H9 (cell line): ENCODE data around the gene TM9SF4. TPM values are rescaled to one million over a fixed set of nuclear protein-coding genes. Genes with fewer than 3 reads are reported as not detected.
A peak's percentile ranks its signal among the peaks of the same experiment; 100 is the strongest.

Experiments
- DNase-seq: peaks from one replicate; pipeline ENCODE4 v3.0.0-alpha.2; 2017
- H2AFZ ChIP-seq: one replicate; pipeline ENCODE4 v1.6.1; 2013; ENCODE audit warnings: mild to moderate bottlenecking, low read length, control low read depth, moderate library complexity
- H2AK5ac ChIP-seq: 2 replicates; pipeline ENCODE4 v1.6.1; 2013; ENCODE audit warnings: low read length, control low read depth, mixed read lengths; ENCODE audit not compliant: insufficient read length
- H2BK120ac ChIP-seq: one replicate; pipeline ENCODE4 v1.6.1; 2013; ENCODE audit warnings: low read depth, mild to moderate bottlenecking, low read length, control low read depth, inconsistent platforms; ENCODE audit not compliant: poor library complexity, severe bottlenecking
- H2BK12ac ChIP-seq: 2 replicates; pipeline ENCODE4 v1.6.1; 2013; ENCODE audit warnings: low read length, control low read depth, mixed read lengths, low read depth; ENCODE audit not compliant: insufficient read length
- H2BK15ac ChIP-seq: 2 replicates; pipeline ENCODE4 v1.6.1; 2013; ENCODE audit warnings: low read depth, low read length, control low read depth
- H2BK20ac ChIP-seq: one replicate; pipeline ENCODE4 v1.6.1; 2013; ENCODE audit warnings: low read depth, mild to moderate bottlenecking, low read length, control low read depth, inconsistent platforms; ENCODE audit not compliant: poor library complexity, severe bottlenecking
- H2BK5ac ChIP-seq: 2 replicates; pipeline ENCODE4 v1.6.1; 2013; ENCODE audit warnings: low read length, control low read depth, mixed read lengths; ENCODE audit not compliant: insufficient read length
- H3K14ac ChIP-seq: 2 replicates; pipeline ENCODE4 v1.6.1; 2013; ENCODE audit warnings: low read length, control low read depth; ENCODE audit not compliant: insufficient read depth
- H3K18ac ChIP-seq: 2 replicates; pipeline ENCODE4 v1.6.1; 2013; ENCODE audit warnings: low read depth, mild to moderate bottlenecking, mixed read lengths, low read length, control low read depth; ENCODE audit not compliant: insufficient read length
- H3K23ac ChIP-seq: 2 replicates; pipeline ENCODE4 v1.6.1; 2013; ENCODE audit warnings: low read length, control low read depth, mixed read lengths, low read depth; ENCODE audit not compliant: insufficient read length
- H3K23me2 ChIP-seq: 2 replicates; pipeline ENCODE4 v1.6.1; 2013; ENCODE audit warnings: low read depth, mild to moderate bottlenecking, mixed read lengths, low read length, control low read depth; ENCODE audit not compliant: insufficient read length, poor library complexity, severe bottlenecking
- H3K27ac ChIP-seq: 2 replicates; pipeline ENCODE4 v1.5.1; 2013; ENCODE audit warnings: low read length, control low read depth, mixed read lengths, low read depth; ENCODE audit not compliant: insufficient read length
- H3K27me3 ChIP-seq: 2 replicates; pipeline ENCODE4 v1.6.1; 2013; ENCODE audit warnings: low read length, control low read depth, inconsistent platforms; ENCODE audit not compliant: insufficient read depth
- H3K4ac ChIP-seq: 2 replicates; pipeline ENCODE4 v1.6.1; 2013; ENCODE audit warnings: low read depth, mild to moderate bottlenecking, control low read depth, inconsistent platforms, low read length, moderate library complexity
- H3K4me1 ChIP-seq: 2 replicates; pipeline ENCODE4 v1.6.1; 2013; ENCODE audit warnings: low read length, control low read depth, inconsistent platforms; ENCODE audit not compliant: insufficient read depth
- H3K4me2 ChIP-seq: 2 replicates; pipeline ENCODE4 v1.6.1; 2013; ENCODE audit warnings: low read length, control low read depth, mixed read lengths; ENCODE audit not compliant: insufficient read length, insufficient read depth
- H3K56ac ChIP-seq: 2 replicates; pipeline ENCODE4 v1.6.1; 2013; ENCODE audit warnings: low read depth, mild to moderate bottlenecking, mixed read lengths, low read length, control low read depth; ENCODE audit not compliant: insufficient read length
- H3K79me1 ChIP-seq: 2 replicates; pipeline ENCODE4 v1.6.1; 2013; ENCODE audit warnings: low read depth, mild to moderate bottlenecking, moderate library complexity, low read length, control low read depth, inconsistent platforms; ENCODE audit not compliant: insufficient read depth, poor library complexity, severe bottlenecking
- H3K79me2 ChIP-seq: 2 replicates; pipeline ENCODE4 v1.6.1; 2013; ENCODE audit warnings: low read length, control low read depth, inconsistent platforms; ENCODE audit not compliant: insufficient read depth
- H3K9ac ChIP-seq: 2 replicates; pipeline ENCODE4 v1.6.1; 2013; ENCODE audit warnings: low read length, control low read depth, mixed read lengths; ENCODE audit not compliant: insufficient read length; ENCODE audit errors: extremely low read depth
- H3K9me3 ChIP-seq: one replicate; pipeline ENCODE4 v1.6.1; 2013; ENCODE audit warnings: low read depth, low read length, inconsistent platforms; ENCODE audit not compliant: control insufficient read depth
- H3T11ph ChIP-seq: one replicate; pipeline ENCODE4 v1.6.1; 2013; ENCODE audit warnings: mild to moderate bottlenecking, low read length, control low read depth, inconsistent platforms
- H4K20me1 ChIP-seq: one replicate; pipeline ENCODE4 v1.6.1; 2013; ENCODE audit not compliant: control insufficient read depth, insufficient read length, insufficient read depth
- H4K5ac ChIP-seq: 2 replicates; pipeline ENCODE4 v1.6.1; 2013; ENCODE audit warnings: low read depth, mild to moderate bottlenecking, mixed read lengths, low read length, control low read depth; ENCODE audit not compliant: insufficient read length
- H4K8ac ChIP-seq: replicated peaks from 2 replicates; pipeline ENCODE4 v1.6.1; 2013; ENCODE audit warnings: low read length, control low read depth, mixed read lengths, low read depth; ENCODE audit not compliant: insufficient read length
- H4K91ac ChIP-seq: 2 replicates; pipeline ENCODE4 v1.6.1; 2013; ENCODE audit warnings: low read depth, mild to moderate bottlenecking, moderate library complexity, mixed read lengths, low read length, control low read depth; ENCODE audit not compliant: insufficient read length
- H3K27ac Mint-ChIP-seq, 3 experiments: 2 replicates in 2 of 3; 3 replicates in 1 of 3; pipeline ENCODE4 v1.8.0; 2020 to 2021; ENCODE audit warnings: mixed read lengths in 3 of 3, mild to moderate bottlenecking in 1 of 3, moderate library complexity in 1 of 3
- H3K27me3 Mint-ChIP-seq: 2 replicates; pipeline ENCODE4 v1.8.0; 2021; ENCODE audit warnings: low read depth, mild to moderate bottlenecking, moderate library complexity, mixed read lengths
- H3K36me3 Mint-ChIP-seq, 3 experiments: 2 replicates in 2 of 3; 3 replicates in 1 of 3; pipeline ENCODE4 v1.8.0; 2020 to 2021; ENCODE audit warnings: low read depth in 3 of 3, mixed read lengths in 3 of 3; ENCODE audit not compliant: insufficient read depth in 1 of 3
- H3K4me1 Mint-ChIP-seq, 2 experiments: 2 replicates each; pipeline ENCODE4 v1.8.0; 2020; ENCODE audit warnings: mixed read lengths in 2 of 2
- H3K4me3 Mint-ChIP-seq, 2 experiments: 2 replicates in 1 of 2; 3 replicates in 1 of 2; pipeline ENCODE4 v1.8.0; 2020 to 2021; ENCODE audit warnings: mild to moderate bottlenecking in 2 of 2, mixed read lengths in 2 of 2, moderate library complexity in 1 of 2
- H3K9me3 Mint-ChIP-seq, 2 experiments: 2 replicates in 1 of 2; 3 replicates in 1 of 2; pipeline ENCODE4 v1.8.0; 2020; ENCODE audit warnings: mild to moderate bottlenecking in 2 of 2, mixed read lengths in 2 of 2, moderate library complexity in 1 of 2
- CTCF ChIP-seq: fragments of 200-600 bp; sonication (generic); conservative IDR thresholded peaks from 3 replicates; pipeline ENCODE4 v1.8.0; 2021; ENCODE audit warnings: antibody characterized with exemption, mild to moderate bottlenecking
- WGBS: extraction: QIAGEN DNeasy Blood & Tissue Kit; methylation state at CpG from one replicate; pipeline ENCODE4 v1.1.7; 2013; ENCODE audit warnings: missing lambda C conversion rate, low lambda C conversion rate, mixed read lengths; ENCODE audit not compliant: insufficient read length; ENCODE audit errors: extremely low coverage; 5-methylcytosine and 5-hydroxymethylcytosine counted together
- total RNA-seq: library from RNA; stranded (reverse); gene quantifications from 2 replicates; pipeline ENCODE4 v1.2.1, GENCODE V29; 2021

The TM9SF4 gene
- total RNA-seq, 1 experiment from 2014 or later: 62.3 TPM

- Histone ChIP-seq H3K56ac (no peak overlapping the region), H4K91ac (no peak overlapping the region), H2BK12ac (no peak overlapping the region), H3K4ac (no peak overlapping the region), H3K79me1 (peaks cover 2% of the 10 kb centered on the region), H4K20me1 (no peaks in the 10 kb centered on the region), H3K9me3 (no peaks in the 10 kb centered on the region), H2BK5ac (no peak overlapping the region), H2AFZ (no peak overlapping the region), H3K4me2 (no peak overlapping the region), H3T11ph (no peak overlapping the region), H3K4me1 (no peaks in the 10 kb centered on the region; the same call in 1 of the 2 replicates), H3K14ac (no peak overlapping the region), H4K8ac (no peak overlapping the region), H3K23me2 (no peaks in the 10 kb centered on the region), H2BK20ac (no peak overlapping the region), H3K27me3 (no peaks in the 10 kb centered on the region), H3K79me2 (peaks cover under 1% of the 10 kb centered on the region; the same call in 1 of the 2 replicates), H2BK15ac (no peak overlapping the region), H3K18ac (no peak overlapping the region), H4K5ac (no peak overlapping the region), H2AK5ac (no peak overlapping the region), H2BK120ac (no peak overlapping the region), H3K23ac (no peak overlapping the region), H3K27ac (no peak overlapping the region), H3K9ac (no peak overlapping the region)
- Mint-ChIP-seq H3K27ac (0 out of 7 replicates have a peak overlapping the region, but pooled peaks of 1 of the 3 experiments have one; percentile 41), H3K36me3 (peaks cover 16 to 24% (median 17%) of the 10 kb centered on the region in 3 experiments), H3K9me3 (peaks cover 9 to 11% of the 10 kb centered on the region in 2 experiments), H3K4me1 (peaks cover 12 to 14% of the 10 kb centered on the region in 2 experiments), H3K27me3 (no peaks in the 10 kb centered on the region; the same call in 1 of the 2 replicates), H3K4me3 (no peak overlapping the region)
- no CpG with 5 or more reads among the region's 5 CpGs for WGBS
- no peak for DNase-seq
- TF ChIP-seq CTCF: no peak
Measured at GRCh38 chr20:32125506-32125905, 16.0 kb downstream of the TM9SF4 start.
